C1 segment of cervical spinal cord (tissue), 14 donors: ENCODE measurements around the gene PCED1B.

ENCODE experiments used
- DNase-seq, 14 donors: peaks; one replicate each; lab custom pipeline; 2025; lab: John Stamatoyannopoulos, UW

PCED1B gene

GRCh38 chr12:47231456-47231855 lies 152.0 kb downstream of the PCED1B start:
- DNase-seq = no peak

GRCh38 chr12:47234576-47235141 lies 155.2 kb downstream of the PCED1B start:
- no peak for DNase-seq

GRCh38 chr12:47235258-47236040 lies 156.0 kb downstream of the PCED1B start:
- no peak for DNase-seq

- DNase-seq = no peak
These were observed 156.8 kb downstream of the PCED1B start for GRCh38 chr12:47236109-47236714.

- DNase-seq = no peak
These were observed 158.4 kb downstream of the PCED1B start for GRCh38 chr12:47237751-47238211.

GRCh38 chr12:47238669-47239114 lies 159.3 kb downstream of the PCED1B start:
- no peak for DNase-seq

GRCh38 chr12:47242426-47242825 lies 163.0 kb downstream of the PCED1B start:
- DNase-seq = no peak

DNA sequence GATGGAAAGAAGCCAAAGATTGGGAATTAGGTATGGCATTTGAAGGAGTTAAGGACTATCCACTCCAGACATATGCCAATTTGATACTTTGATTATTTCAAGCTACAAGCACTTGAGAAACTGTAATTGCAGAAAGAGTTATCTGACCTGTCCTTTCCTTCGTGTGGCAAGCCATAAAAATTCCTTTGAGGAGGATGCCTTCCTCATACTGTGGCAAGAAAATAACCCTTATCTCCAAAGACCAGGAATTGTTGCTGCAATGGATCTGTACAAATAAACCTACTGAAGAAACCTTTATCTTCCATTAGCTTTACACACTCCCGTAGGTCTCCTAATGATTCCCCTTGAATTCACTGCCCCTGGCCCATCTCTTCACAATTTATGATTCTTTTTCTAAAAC lies 165.4 kb downstream of the PCED1B start:
- no peak for DNase-seq

- no peak for DNase-seq
These were observed 166.2 kb downstream of the PCED1B start for GRCh38 chr12:47245623-47246022.

DNA sequence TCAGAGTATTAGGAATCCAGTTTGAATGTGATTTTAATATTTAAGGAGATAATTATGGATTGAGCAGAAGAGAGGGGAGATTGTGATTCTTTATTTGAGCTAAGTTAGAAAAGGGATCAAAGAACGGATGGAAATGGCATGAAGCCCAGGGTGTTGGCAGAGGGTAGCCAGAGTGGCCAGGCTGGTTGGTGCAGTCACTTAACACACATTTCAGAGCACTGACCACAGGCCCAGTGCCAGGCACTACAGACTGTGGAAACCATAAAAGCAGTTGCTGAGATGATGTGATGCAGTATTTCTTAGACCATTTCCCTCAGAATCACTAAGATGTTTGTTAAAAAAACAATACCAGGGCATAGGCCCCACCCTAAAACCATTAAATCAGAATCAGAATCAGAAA lies 168.0 kb downstream of the PCED1B start:
- peak in 4 of 14 donors; percentile 2 to 34 (median 13) for DNase-seq

DNA sequence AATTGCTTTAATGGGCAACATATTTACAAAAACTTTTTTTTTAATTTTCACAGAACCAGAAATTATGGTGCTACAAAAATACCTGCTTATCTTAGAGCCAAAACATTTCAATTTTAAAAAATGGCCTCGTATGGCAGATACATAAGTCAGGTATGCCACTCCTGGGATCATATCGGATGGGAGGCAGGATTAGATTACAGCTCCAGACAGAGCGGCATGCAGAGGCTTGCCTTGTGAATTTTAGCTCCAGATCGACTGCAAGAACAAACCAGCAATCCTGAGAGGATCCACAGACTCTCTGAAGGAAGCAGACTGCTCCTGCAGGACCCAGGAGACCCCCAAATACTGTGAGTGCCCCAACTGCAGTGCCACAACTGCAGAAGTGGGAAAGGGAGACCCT lies 169.7 kb downstream of the PCED1B start:
- DNase-seq = no peak

GRCh38 chr12:47249719-47250357 lies 170.4 kb downstream of the PCED1B start:
- no peak for DNase-seq

DNA sequence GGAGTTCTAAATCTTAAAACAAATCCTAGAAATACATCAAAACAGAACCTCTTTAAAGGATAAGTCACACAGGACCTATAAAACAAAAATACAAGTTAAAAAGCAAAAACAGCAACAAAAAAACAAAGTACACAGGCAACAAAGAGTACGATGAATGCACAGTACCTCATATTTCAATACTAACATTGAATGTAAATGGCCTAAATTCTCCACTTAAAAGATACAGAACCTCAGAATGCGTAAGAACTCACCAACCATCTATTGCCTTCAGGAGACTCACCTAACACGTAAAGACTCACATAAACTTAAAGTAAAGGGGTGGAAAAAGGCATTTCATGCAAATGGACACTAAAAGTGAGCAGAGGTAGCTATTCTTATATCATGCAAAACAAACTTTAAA lies 172.5 kb downstream of the PCED1B start:
- DNase-seq = no peak

GRCh38 chr12:47264951-47265350 lies 185.5 kb downstream of the PCED1B start:
- DNase-seq = no peak

GRCh38 chr12:47265391-47265790 lies 186.0 kb downstream of the PCED1B start:
- DNase-seq = no peak

GRCh38 chr12:47267571-47267970 lies 188.2 kb downstream of the PCED1B start:
- no peak for DNase-seq

DNA sequence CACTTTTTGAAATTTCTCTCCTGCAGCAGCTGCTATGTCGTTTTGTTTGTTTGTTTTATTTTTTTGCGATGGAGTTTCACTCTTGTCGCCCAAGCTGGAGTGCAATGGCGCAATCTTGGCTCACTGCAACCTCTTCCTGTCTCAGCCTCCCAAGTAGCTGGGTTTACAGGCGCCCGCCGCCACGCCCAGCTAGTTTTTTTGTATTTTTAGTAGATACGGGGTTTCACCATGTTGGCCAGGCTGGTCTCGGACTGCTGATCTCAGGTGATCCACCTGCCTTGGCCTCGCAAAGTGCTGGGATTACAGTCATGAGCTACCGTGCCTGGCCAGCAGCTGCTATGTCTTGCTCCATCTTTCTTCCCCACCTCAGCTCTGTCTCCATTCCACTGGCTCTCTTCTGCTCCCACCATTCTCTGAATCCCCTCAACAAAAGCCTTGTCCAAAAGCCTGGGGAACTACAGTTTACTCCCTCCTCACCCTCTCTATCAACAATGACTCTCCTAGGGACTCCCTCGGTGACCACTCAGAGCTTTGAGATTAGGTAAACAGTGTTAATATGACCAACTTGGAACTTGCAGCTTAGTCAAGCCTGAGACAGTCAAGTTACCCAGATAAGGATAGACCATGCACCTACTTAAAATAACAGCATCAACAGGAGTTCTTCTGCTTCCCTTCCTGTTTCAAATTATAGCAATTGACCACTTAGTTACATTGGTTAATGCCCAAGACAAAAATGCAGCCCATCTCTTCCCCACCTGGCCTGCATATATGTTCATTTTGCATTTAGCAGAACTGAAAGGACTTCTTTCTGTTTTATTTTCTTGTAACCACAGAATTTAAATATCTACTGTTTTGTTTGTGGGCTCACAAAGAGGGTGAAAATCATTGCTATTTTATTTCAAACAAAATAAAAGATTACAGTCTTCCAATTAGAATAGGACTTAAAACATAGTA lies 189.4 kb downstream of the PCED1B start:
- DNase-seq = no peak

DNA sequence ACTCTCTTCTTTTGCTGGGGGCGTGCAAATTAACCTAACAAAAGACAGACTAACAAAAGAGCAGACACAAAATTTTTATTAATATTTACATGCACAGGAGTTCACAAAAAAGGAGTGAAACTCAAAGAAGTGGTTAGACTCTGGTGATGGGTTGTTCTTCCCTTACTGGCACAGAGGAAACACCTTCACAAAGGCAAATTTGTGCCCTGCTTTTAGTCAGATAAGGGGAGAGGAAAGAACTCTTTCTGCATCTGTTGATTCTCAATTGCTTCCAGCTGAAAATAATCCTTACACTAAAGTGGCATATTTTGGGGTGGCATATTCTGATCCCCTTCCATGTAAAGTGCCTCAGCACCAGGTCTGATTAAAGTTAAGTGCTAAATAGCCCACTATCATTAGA lies 190.5 kb downstream of the PCED1B start:
- no peak for DNase-seq

DNA sequence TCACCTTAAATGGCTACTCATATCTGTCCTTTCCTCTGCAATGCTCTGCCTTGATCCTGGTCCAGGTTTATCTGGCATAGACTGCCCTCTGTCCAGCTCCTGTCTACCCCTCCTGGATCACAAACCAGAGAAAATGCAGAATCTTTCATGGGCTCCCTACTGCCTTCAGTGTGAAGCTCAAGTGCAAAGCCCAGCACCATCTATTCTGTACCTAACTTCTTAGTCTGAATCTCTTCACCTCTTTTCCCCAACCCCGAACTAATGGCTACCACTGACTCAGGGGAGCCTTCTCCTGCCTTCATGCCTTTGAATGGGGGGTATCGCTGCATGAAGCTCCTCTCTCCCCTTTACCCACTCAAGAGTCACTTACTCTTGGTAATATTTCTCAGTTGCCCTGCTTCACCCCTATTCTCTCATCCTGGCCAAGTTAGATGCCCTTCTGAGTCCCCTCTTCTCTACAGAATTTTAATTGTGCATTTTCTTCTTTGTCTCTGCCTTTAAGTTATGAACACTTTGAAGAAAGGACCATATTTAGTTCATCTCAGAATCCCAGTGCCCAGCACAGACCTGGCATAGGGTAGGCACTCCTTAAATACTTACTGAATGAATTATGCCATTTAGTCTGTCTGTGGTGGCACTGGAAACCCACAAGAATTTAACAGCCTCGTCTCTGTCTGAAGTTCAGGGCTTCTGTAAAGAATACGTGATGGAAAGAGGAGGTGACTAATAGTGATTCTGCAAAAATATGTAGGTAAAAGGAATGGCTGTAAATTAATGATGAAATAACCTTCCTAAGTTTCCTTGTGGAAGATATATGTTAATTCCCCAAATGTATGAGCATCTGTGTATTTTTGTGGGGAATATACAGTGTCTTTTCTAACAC lies 191.6 kb downstream of the PCED1B start:
- DNase-seq = no peak

DNA sequence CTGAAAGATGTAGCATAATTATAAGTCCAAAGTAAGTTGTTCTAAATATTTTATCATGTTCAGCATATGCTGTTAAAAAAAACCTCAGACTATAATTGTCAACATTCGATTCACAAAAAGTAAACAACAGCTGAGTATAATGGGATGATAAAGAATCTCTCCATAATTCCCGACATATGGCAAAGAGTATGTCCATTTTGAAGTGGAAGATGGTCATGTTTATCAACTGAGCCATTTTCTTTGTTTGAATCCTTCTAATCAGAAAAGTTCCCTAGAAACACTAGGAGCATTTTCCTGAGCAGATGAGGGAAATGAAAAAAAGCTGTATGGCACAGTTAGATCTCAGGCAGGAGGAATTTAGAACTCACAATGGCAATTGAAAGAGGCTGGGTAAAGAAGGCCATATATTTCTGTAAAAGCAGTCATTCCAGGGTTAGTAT lies 192.4 kb downstream of the PCED1B start:
- no peak for DNase-seq
